K562 (cell line): ENCODE measurements around the gene ABCA1. TPM values are rescaled to one million over a fixed set of nuclear protein-coding genes. Genes with fewer than 3 reads are reported as not detected.
A peak's percentile ranks its signal among the peaks of the same experiment; 100 is the strongest.

Experiments used
- BHLHE40 ChIP-seq: IDR thresholded peaks from 2 replicates; pipeline ENCODE4 v1.6.1; 2011; ENCODE audit warnings: low read length, improper control_type of control experiment
- ETV1 ChIP-seq: fragments of 450-650 bp; conservative IDR thresholded peaks from 2 replicates; pipeline ENCODE4 v1.6.1; 2016; ENCODE audit warnings: missing genetic modification characterization, control low read depth, low read depth, missing compliant biosample characterization
- GATAD2B ChIP-seq: fragments of 450-650 bp; IDR thresholded peaks from 2 replicates; pipeline ENCODE4 v1.6.1; 2017; ENCODE audit warnings: mild to moderate bottlenecking, borderline replicate concordance
- KDM1A ChIP-seq, 2 experiments: fragments of 450-650 bp; IDR thresholded peaks; 2 replicates each; pipeline ENCODE4 v1.6.1; 2016; ENCODE audit warnings: mild to moderate bottlenecking in 2 of 2
- MXI1 ChIP-seq: IDR thresholded peaks from 2 replicates; pipeline ENCODE4 v1.6.1; 2011; ENCODE audit warnings: low read depth, mild to moderate bottlenecking, improper control_type of control experiment, low read length
- NFYB ChIP-seq: IDR thresholded peaks from 2 replicates; pipeline ENCODE4 v1.6.1; 2011; ENCODE audit warnings: mild to moderate bottlenecking, moderate library complexity; ENCODE audit not compliant: insufficient read length; ENCODE audit errors: extremely low read depth
- POLR3G ChIP-seq: IDR thresholded peaks from 2 replicates; pipeline ENCODE4 v1.6.1; 2011; ENCODE audit not compliant: insufficient read length, insufficient replicate concordance; ENCODE audit errors: extremely low read depth
- RFX1 ChIP-seq: fragments of 450-650 bp; IDR thresholded peaks from 2 replicates; pipeline ENCODE4 v1.6.1; 2016; ENCODE audit warnings: mild to moderate bottlenecking, moderate library complexity
- SRSF9 ChIP-seq: fragments of 200-400 bp; formaldehyde crosslinking; IDR thresholded peaks from 2 replicates; pipeline ENCODE4 v1.6.1; 2017; ENCODE audit warnings: low read depth, low read length, borderline replicate concordance
- TCFL5 ChIP-seq: fragments of 250-450 bp; sonication (Bioruptor Pico); conservative IDR thresholded peaks from 2 replicates; pipeline ENCODE4 v1.6.1; 2021; ENCODE audit warnings: mild to moderate bottlenecking, moderate library complexity, matching md5 sums
- ZNF324 ChIP-seq: fragments of 250-450 bp; sonication (Bioruptor Pico); IDR thresholded peaks from 2 replicates; pipeline ENCODE4 v1.4.0; 2020; ENCODE audit warnings: mild to moderate bottlenecking
- ZNF354B ChIP-seq: fragments of 250-450 bp; sonication (Bioruptor Pico); IDR thresholded peaks from 2 replicates; pipeline ENCODE4 v1.4.0; 2020
- polyA plus RNA-seq, 8 experiments: library from polyadenylated mRNA; depleted of rRNA in 4 of 8; stranded (reverse) in 5 of 8; unstranded in 3 of 8; fragments of >200 nt; fragmentation: Nextera tagmentation in 2 of 8; fragmentation: Illumina TruSeq in 1 of 8; extraction: Ambion mirVana in 2 of 8; extraction: Trizol in 1 of 8; gene quantifications; 2 replicates each; pipeline versions ENCODE4 v1.2.1 to v1.2.3, GENCODE V29; 2011 to 2014; ENCODE audit warnings: inconsistent platforms in 1 of 8, missing spikeins in 1 of 8
- total RNA-seq, 7 experiments: library from RNA; depleted of rRNA in 6 of 7; stranded (reverse); fragments of >200 nt in 6 of 7; fragmentation: Illumina TruSeq in 2 of 7; extraction: Trizol in 2 of 7; gene quantifications; 2 replicates each; pipeline versions ENCODE4 v1.2.1 to v1.2.3, GENCODE V29; 2011 to 2021; ENCODE audit warnings: low replicate concordance in 1 of 7
- TF ChIP-seq, protein P1 (sequence below), 2 experiments: IDR thresholded peaks; 2 replicates each; pipeline ENCODE4 v1.6.1; 2011; ENCODE audit warnings: borderline replicate concordance in 1 of 2, control low read depth in 1 of 2, low read depth in 1 of 2, low read length in 1 of 2, mild to moderate bottlenecking in 1 of 2, mixed read lengths in 1 of 2, moderate library complexity in 1 of 2; ENCODE audit not compliant: insufficient read depth in 1 of 2, insufficient read length in 1 of 2, poor library complexity in 1 of 2, severe bottlenecking in 1 of 2; ENCODE audit errors: extremely low read depth in 1 of 2
- TF ChIP-seq, protein P2 (sequence below): sonication (generic); formaldehyde crosslinking; IDR thresholded peaks from 2 replicates; pipeline ENCODE4 v1.9.0; 2022; ENCODE audit warnings: mild to moderate bottlenecking, missing genetic modification reagents
- TF ChIP-seq, protein P3 (sequence below), 2 experiments: fragments of 450-650 bp; conservative IDR thresholded peaks; 2 replicates each; pipeline ENCODE4 v1.6.1; 2017; ENCODE audit warnings: mild to moderate bottlenecking in 2 of 2, moderate library complexity in 2 of 2
- TF ChIP-seq, protein P4 (sequence below): fragments of 250-450 bp; sonication (Bioruptor Pico); IDR thresholded peaks from 2 replicates; pipeline ENCODE4 v1.8.0; 2021; ENCODE audit warnings: moderate library complexity, mild to moderate bottlenecking, inconsistent platforms
- TF ChIP-seq, protein P5 (sequence below): sonication (generic); formaldehyde crosslinking; IDR thresholded peaks from 2 replicates; pipeline ENCODE4 v1.8.1; 2022; ENCODE audit warnings: missing genetic modification reagents

Gene ABCA1
- total and polyA plus RNA-seq, 9 of the 15 experiments (the other 6 are each of a cell fraction or from before 2014, with no cell fraction given): under 0.01 to 0.18 (median 0.02) TPM; not detected in 5

DNA sequence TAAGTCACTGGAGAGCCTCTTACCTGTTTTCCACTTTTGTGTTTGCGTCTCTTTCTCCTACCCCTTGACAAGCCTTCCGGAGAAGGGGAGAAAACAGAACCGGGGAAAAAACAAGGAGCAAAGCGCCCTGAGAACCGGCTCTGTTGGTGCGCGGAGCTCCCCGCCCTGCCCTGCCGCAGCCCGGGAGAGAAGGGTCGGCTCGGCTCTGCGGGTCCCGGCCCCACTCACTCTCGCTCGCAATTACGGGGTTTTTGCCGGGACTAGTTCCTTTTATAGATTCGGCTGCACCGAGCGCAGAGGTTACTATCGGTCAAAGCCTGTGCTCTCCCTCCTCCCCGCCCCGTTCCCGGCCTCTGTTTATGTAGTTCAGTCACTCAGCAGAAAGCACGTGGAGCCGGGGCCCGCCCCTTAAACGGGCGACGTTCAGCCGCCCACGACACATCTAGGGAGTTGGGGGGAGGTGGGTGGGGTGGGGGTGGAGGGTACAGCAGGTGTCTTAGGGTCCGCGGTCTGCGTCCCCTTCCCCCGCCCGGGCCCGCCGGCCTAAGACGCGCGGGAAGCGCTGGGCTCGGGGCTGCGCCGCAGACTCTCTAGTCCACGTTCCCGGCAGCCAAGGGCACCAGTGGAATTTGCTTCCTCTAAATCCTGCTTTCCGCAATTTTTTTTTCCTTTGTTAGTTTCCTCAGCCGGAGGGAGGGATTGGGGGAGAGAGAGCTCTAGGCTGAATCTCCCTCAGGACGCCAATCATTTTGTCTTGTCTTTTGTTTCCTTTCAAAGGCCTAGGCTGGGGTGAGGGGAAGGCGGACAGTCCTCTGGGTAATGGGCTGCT, at the start of gene ABCA1 (continued):
- TF ChIP-seq, protein P1, sequence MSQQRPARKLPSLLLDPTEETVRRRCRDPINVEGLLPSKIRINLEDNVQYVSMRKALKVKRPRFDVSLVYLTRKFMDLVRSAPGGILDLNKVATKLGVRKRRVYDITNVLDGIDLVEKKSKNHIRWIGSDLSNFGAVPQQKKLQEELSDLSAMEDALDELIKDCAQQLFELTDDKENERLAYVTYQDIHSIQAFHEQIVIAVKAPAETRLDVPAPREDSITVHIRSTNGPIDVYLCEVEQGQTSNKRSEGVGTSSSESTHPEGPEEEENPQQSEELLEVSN (IDR thresholded peaks at IDR 0.05; ENCODE audit: borderline replicate concordance in 1 of 2, extremely low read depth in 1 of 2, insufficient read depth in 1 of 2, insufficient read length in 1 of 2, low read depth in 1 of 2, low read length in 1 of 2, poor library complexity in 1 of 2, severe bottlenecking in 1 of 2): peak in 1 of 2 experiments; percentile 72
- TF ChIP-seq BHLHE40: no peak
- TF ChIP-seq, protein P2, sequence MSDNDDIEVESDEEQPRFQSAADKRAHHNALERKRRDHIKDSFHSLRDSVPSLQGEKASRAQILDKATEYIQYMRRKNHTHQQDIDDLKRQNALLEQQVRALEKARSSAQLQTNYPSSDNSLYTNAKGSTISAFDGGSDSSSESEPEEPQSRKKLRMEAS: peak; percentile 59; the same call in 1 of the 2 replicates
- TF ChIP-seq POLR3G: no peak
- TF ChIP-seq, protein P3, sequence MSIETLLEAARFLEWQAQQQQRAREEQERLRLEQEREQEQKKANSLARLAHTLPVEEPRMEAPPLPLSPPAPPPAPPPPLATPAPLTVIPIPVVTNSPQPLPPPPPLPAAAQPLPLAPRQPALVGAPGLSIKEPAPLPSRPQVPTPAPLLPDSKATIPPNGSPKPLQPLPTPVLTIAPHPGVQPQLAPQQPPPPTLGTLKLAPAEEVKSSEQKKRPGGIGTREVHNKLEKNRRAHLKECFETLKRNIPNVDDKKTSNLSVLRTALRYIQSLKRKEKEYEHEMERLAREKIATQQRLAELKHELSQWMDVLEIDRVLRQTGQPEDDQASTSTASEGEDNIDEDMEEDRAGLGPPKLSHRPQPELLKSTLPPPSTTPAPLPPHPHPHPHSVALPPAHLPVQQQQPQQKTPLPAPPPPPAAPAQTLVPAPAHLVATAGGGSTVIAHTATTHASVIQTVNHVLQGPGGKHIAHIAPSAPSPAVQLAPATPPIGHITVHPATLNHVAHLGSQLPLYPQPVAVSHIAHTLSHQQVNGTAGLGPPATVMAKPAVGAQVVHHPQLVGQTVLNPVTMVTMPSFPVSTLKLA (conservative IDR thresholded peaks at IDR 0.05): peak; percentile 70 to 80
- TF ChIP-seq, protein P4, sequence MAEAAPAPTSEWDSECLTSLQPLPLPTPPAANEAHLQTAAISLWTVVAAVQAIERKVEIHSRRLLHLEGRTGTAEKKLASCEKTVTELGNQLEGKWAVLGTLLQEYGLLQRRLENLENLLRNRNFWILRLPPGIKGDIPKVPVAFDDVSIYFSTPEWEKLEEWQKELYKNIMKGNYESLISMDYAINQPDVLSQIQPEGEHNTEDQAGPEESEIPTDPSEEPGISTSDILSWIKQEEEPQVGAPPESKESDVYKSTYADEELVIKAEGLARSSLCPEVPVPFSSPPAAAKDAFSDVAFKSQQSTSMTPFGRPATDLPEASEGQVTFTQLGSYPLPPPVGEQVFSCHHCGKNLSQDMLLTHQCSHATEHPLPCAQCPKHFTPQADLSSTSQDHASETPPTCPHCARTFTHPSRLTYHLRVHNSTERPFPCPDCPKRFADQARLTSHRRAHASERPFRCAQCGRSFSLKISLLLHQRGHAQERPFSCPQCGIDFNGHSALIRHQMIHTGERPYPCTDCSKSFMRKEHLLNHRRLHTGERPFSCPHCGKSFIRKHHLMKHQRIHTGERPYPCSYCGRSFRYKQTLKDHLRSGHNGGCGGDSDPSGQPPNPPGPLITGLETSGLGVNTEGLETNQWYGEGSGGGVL: no peak
- TF ChIP-seq ETV1 (tag): no peak
- TF ChIP-seq, protein P5, sequence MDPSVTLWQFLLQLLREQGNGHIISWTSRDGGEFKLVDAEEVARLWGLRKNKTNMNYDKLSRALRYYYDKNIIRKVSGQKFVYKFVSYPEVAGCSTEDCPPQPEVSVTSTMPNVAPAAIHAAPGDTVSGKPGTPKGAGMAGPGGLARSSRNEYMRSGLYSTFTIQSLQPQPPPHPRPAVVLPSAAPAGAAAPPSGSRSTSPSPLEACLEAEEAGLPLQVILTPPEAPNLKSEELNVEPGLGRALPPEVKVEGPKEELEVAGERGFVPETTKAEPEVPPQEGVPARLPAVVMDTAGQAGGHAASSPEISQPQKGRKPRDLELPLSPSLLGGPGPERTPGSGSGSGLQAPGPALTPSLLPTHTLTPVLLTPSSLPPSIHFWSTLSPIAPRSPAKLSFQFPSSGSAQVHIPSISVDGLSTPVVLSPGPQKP (CRISPR knock-in tag): no peak
- no peak for TF ChIP-seq SRSF9
- no peak for TF ChIP-seq ZNF324 (CRISPR knock-in tag)
- TF ChIP-seq MXI1: no peak
- no peak for TF ChIP-seq TCFL5 (CRISPR knock-in tag)
- TF ChIP-seq NFYB: no peak
- no peak for TF ChIP-seq KDM1A (IDR thresholded peaks at IDR 0.05)
- no peak for TF ChIP-seq RFX1
- TF ChIP-seq ZNF354B: no peak
- TF ChIP-seq GATAD2B: no peak
